GM21825 (cell line): ENCODE results near the gene NOP53.
"Not testable (repeated sequence)": the region's sequence is repeated elsewhere in the genome, so short reads cannot be mapped to it uniquely, and the experiment has no call there.

Experiments used
- ATAC-seq: cut with Tn5 transposase; IDR thresholded peaks from one replicate; pipeline ENCODE4 v1.9.1; 2021; ENCODE audit warnings: mild to moderate bottlenecking, moderate library complexity; ENCODE audit not compliant: unreplicated experiment

Gene NOP53

GRCh38 chr19:47716270-47716937, 28.9 kb upstream of the NOP53 start:
- no peak for ATAC-seq

- not testable (repeated sequence) for ATAC-seq
Measured at GRCh38 chr19:47718415-47719046, 26.8 kb upstream of the NOP53 start.

- no peak for ATAC-seq
Measured at GRCh38 chr19:47719047-47719859, 26.1 kb upstream of the NOP53 start.

GRCh38 chr19:47720669-47721422, 24.5 kb upstream of the NOP53 start:
- ATAC-seq = no peak

- no peak for ATAC-seq
Measured at GRCh38 chr19:47723581-47723940, 21.8 kb upstream of the NOP53 start.

GRCh38 chr19:47725759-47726401, 19.5 kb upstream of the NOP53 start:
- ATAC-seq = no peak

- no peak for ATAC-seq
Measured at GRCh38 chr19:47726467-47726866, 18.9 kb upstream of the NOP53 start.

GRCh38 chr19:47728295-47728694, 17.1 kb upstream of the NOP53 start:
- not testable (repeated sequence) for ATAC-seq

- no peak for ATAC-seq
Measured at GRCh38 chr19:47729468-47729798, 15.9 kb upstream of the NOP53 start.

- ATAC-seq = no peak
Measured at GRCh38 chr19:47729799-47730520, 15.4 kb upstream of the NOP53 start.

GRCh38 chr19:47730521-47730889, 14.8 kb upstream of the NOP53 start:
- no peak for ATAC-seq

- no peak for ATAC-seq
Measured at GRCh38 chr19:47730910-47731309, 14.4 kb upstream of the NOP53 start.

- ATAC-seq = no peak
Measured at GRCh38 chr19:47735131-47735530, 10.2 kb upstream of the NOP53 start.

GRCh38 chr19:47740866-47741519, 4.4 kb upstream of the NOP53 start:
- ATAC-seq = no peak

GRCh38 chr19:47741544-47742140, 3.7 kb upstream of the NOP53 start:
- ATAC-seq = no peak

GRCh38 chr19:47742634-47743033, 2.7 kb upstream of the NOP53 start:
- ATAC-seq = no peak

- ATAC-seq = not testable (repeated sequence)
Measured at GRCh38 chr19:47746129-47746528, 783 bp downstream of the NOP53 start.

GRCh38 chr19:47749326-47749725, 4.0 kb downstream of the NOP53 start:
- no peak for ATAC-seq

- ATAC-seq = no peak
Measured at GRCh38 chr19:47750752-47751151, 5.4 kb downstream of the NOP53 start.
